Hepatocyte (in vitro differentiated cells): ENCODE data around the gene DDX10. TPM values are rescaled to one million over a fixed set of nuclear protein-coding genes. Genes with fewer than 3 reads are reported as not detected.

Experiments used
- DNase-seq: peaks from one replicate; pipeline ENCODE4 v3.0.0-alpha.2; 2016; ENCODE audit warnings: low spot score
- H2AFZ ChIP-seq: fragments of 200-600 bp; sonication (generic); 2 replicates; pipeline ENCODE4 v1.6.0; 2016; ENCODE audit warnings: antibody characterized with exemption, mild to moderate bottlenecking
- H3K27ac ChIP-seq: fragments of 200-600 bp; sonication (generic); 2 replicates; pipeline ENCODE4 v1.5.1; 2016; ENCODE audit warnings: mild to moderate bottlenecking
- H3K27me3 ChIP-seq: fragments of 200-600 bp; sonication (generic); 2 replicates; pipeline ENCODE4 v1.6.1; 2016
- H3K36me3 ChIP-seq: fragments of 200-600 bp; sonication (generic); replicated peaks from 2 replicates; pipeline ENCODE4 v1.5.1; 2016; ENCODE audit warnings: low read depth; ENCODE audit not compliant: insufficient read depth
- H3K4me1 ChIP-seq: fragments of 200-600 bp; sonication (generic); 2 replicates; pipeline ENCODE4 v1.5.1; 2016; ENCODE audit warnings: mild to moderate bottlenecking, moderate library complexity; ENCODE audit not compliant: insufficient read depth
- H3K4me2 ChIP-seq: fragments of 200-600 bp; sonication (generic); 2 replicates; pipeline ENCODE4 v1.6.0; 2016
- H3K4me3 ChIP-seq: fragments of 200-600 bp; sonication (generic); 2 replicates; pipeline ENCODE4 v1.5.1; 2016; ENCODE audit warnings: mild to moderate bottlenecking
- H3K79me2 ChIP-seq: fragments of 200-600 bp; sonication (generic); 2 replicates; pipeline ENCODE4 v1.6.0; 2017; ENCODE audit warnings: mild to moderate bottlenecking
- H3K9me2 ChIP-seq: fragments of 200-600 bp; sonication (generic); replicated peaks from 2 replicates; pipeline ENCODE4 v1.6.0; 2017; ENCODE audit warnings: mild to moderate bottlenecking; ENCODE audit not compliant: insufficient read depth
- H3K9me3 ChIP-seq: fragments of 200-600 bp; sonication (generic); 2 replicates; pipeline ENCODE4 v1.5.1; 2016; ENCODE audit warnings: low read depth, mild to moderate bottlenecking
- H4K20me1 ChIP-seq: fragments of 200-600 bp; sonication (generic); 2 replicates; pipeline ENCODE4 v1.6.0; 2016; ENCODE audit warnings: mild to moderate bottlenecking; ENCODE audit not compliant: insufficient read depth, poor library complexity, severe bottlenecking
- CTCF ChIP-seq: fragments of 200-600 bp; sonication (generic); IDR thresholded peaks from 2 replicates; pipeline ENCODE4 v1.5.1; 2016; ENCODE audit warnings: antibody characterized with exemption, mild to moderate bottlenecking; ENCODE audit not compliant: poor library complexity
- EZH2 ChIP-seq: fragments of 200-600 bp; sonication (generic); IDR thresholded peaks from 2 replicates; pipeline ENCODE4 v1.6.1; 2016; ENCODE audit warnings: antibody characterized with exemption, mild to moderate bottlenecking, borderline replicate concordance
- EZH2phosphoT487 ChIP-seq: fragments of 200-600 bp; sonication (generic); IDR thresholded peaks from one replicate; pipeline ENCODE4 v1.6.1; 2018; ENCODE audit warnings: antibody characterized with exemption, mild to moderate bottlenecking, low read depth, moderate library complexity; ENCODE audit not compliant: unreplicated experiment, severe bottlenecking
- WGBS: methylation state at CpG from one replicate; pipeline ENCODE4 v1.1.6; 2016; ENCODE audit warnings: low lambda C conversion rate; ENCODE audit errors: missing lambda C conversion rate; 5-methylcytosine and 5-hydroxymethylcytosine counted together
- polyA plus RNA-seq: library from polyadenylated mRNA; unstranded; fragments of >200 nt; fragmentation: Nextera tagmentation; extraction: Ambion mirVana; gene quantifications from 2 replicates; pipeline ENCODE4 v1.2.1, GENCODE V29; 2016
- total RNA-seq: library from RNA; depleted of rRNA; stranded (reverse); fragments of >200 nt; gene quantifications from 2 replicates; pipeline ENCODE4 v1.2.3, GENCODE V29; 2014

DDX10 gene
- total and polyA plus RNA-seq, 2 experiments from 2014 or later: 9.6 to 13.9 TPM

DNA sequence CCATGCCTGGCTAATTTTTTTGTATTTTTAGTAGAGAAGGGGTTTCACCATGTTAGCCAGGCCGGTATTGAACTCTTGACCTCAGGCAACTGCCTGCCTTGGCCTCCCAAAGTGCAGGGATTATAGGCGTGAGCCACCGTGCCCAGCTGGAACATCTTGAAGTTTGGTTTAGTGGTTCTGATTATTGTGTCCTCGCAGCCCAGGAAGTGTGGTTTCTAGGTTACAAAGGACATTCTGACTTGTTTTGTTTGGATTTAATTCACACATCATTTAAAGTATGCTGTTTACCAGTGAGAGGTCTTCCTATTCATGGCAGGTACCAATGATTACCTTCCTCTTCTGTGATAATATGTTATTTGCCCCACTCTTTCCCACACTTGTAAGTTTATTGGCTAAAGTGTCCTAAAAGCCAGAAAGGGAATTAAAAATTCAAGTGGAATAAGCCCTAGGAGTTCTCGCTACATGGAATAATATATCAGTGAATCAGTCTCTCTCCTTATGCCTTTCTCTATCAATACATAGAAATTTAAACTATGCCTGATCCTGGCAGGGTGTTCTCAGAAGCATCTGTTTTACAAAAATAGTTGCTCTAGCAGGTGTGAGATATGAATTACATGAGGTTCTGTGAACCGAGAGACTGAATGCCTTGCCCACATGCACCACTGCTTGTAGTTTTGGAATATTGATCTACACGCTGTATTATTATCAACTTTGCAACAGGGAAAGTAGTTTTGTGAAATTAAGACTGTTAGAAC lies 263.1 kb downstream of the DDX10 start:
- TF ChIP-seq EZH2phosphoT487: no peak
- TF ChIP-seq CTCF: no peak
- TF ChIP-seq EZH2: no peak
- Histone ChIP-seq H3K4me2 (no peak overlapping the region), H3K27me3 (no peaks in the 10 kb centered on the region), H3K9me3 (no peaks in the 10 kb centered on the region), H3K4me3 (no peak overlapping the region), H3K4me1 (no peaks in the 10 kb centered on the region), H2AFZ (no peak overlapping the region), H3K36me3 (no peaks in the 10 kb centered on the region), H3K79me2 (no peaks in the 10 kb centered on the region), H3K9me2 (no peaks in the 10 kb centered on the region), H4K20me1 (no peaks in the 10 kb centered on the region), H3K27ac (no peak overlapping the region)
- 83% methylated on average over 7 of the region's 7 CpGs for WGBS
- no peak for DNase-seq

GRCh38 chr11:108929241-108929640 lies 264.4 kb downstream of the DDX10 start:
- H3K9me2 ChIP-seq: no peaks in the 10 kb centered on the region
- H3K36me3 ChIP-seq: no peaks in the 10 kb centered on the region
- no peaks in the 10 kb centered on the region for H3K27me3 ChIP-seq
- TF ChIP-seq CTCF: no peak
- no peak for TF ChIP-seq EZH2phosphoT487
- TF ChIP-seq EZH2: no peak
- no peak overlapping the region for H3K27ac ChIP-seq
- H3K79me2 ChIP-seq: no peaks in the 10 kb centered on the region
- H3K4me3 ChIP-seq: no peak overlapping the region
- no peaks in the 10 kb centered on the region for H3K4me1 ChIP-seq
- no peak overlapping the region for H3K4me2 ChIP-seq
- H2AFZ ChIP-seq: no peak overlapping the region
- no peaks in the 10 kb centered on the region for H3K9me3 ChIP-seq
- WGBS: 86% methylated on average over 1 of the region's 1 CpG
- no peaks in the 10 kb centered on the region for H4K20me1 ChIP-seq
- DNase-seq: no peak

- no peak overlapping the region for H3K27ac ChIP-seq
- no peaks in the 10 kb centered on the region for H3K27me3 ChIP-seq
- H2AFZ ChIP-seq: no peak overlapping the region
- no peaks in the 10 kb centered on the region for H3K79me2 ChIP-seq
- H4K20me1 ChIP-seq: no peaks in the 10 kb centered on the region
- 97% methylated on average over 2 of the region's 2 CpGs for WGBS
- H3K36me3 ChIP-seq: no peaks in the 10 kb centered on the region
- no peak overlapping the region for H3K4me2 ChIP-seq
- no peak overlapping the region for H3K4me3 ChIP-seq
- no peaks in the 10 kb centered on the region for H3K9me3 ChIP-seq
- DNase-seq: no peak
- no peaks in the 10 kb centered on the region for H3K4me1 ChIP-seq
- H3K9me2 ChIP-seq: no peaks in the 10 kb centered on the region
- TF ChIP-seq EZH2phosphoT487: no peak
- no peak for TF ChIP-seq CTCF
- no peak for TF ChIP-seq EZH2
These were observed 266.3 kb downstream of the DDX10 start for GRCh38 chr11:108931168-108931567.
